K562 (cell line): ENCODE measurements around the gene ALG11. TPM values are rescaled to one million over a fixed set of nuclear protein-coding genes. Genes with fewer than 3 reads are reported as not detected.

Source experiments
- CEBPG ChIP-seq, 3 experiments: fragments of 200-800 bp in 1 of 3; sonication (Bioruptor generic) in 1 of 3; sonication (generic) in 1 of 3; formaldehyde crosslinking in 1 of 3; IDR thresholded peaks in 2 of 3; conservative IDR thresholded peaks in 1 of 3; 2 replicates each; pipeline versions ENCODE4 v1.6.1 to v1.8.0; 2016 to 2022; ENCODE audit warnings: missing compliant biosample characterization in 2 of 3, missing genetic modification characterization in 2 of 3, mild to moderate bottlenecking in 1 of 3, missing genetic modification reagents in 1 of 3
- CHD2 ChIP-seq: IDR thresholded peaks from 2 replicates; pipeline ENCODE4 v1.6.1; 2011; ENCODE audit warnings: low read depth, low read length
- ESRRA ChIP-seq: fragments of 450-650 bp; IDR thresholded peaks from 2 replicates; pipeline ENCODE4 v1.6.1; 2014; ENCODE audit warnings: low read depth, mild to moderate bottlenecking, moderate library complexity, borderline replicate concordance
- EZH2 ChIP-seq: IDR thresholded peaks from 2 replicates; pipeline ENCODE4 v1.6.1; 2012; ENCODE audit warnings: low read depth, mild to moderate bottlenecking, inconsistent platforms, low read length, borderline replicate concordance
- FUS ChIP-seq: fragments of 200-400 bp; formaldehyde crosslinking; optimal IDR thresholded peaks from 2 replicates; pipeline ENCODE3; 2017; ENCODE audit warnings: low read depth, low read length
- HDAC2 ChIP-seq: fragments of 450-650 bp; IDR thresholded peaks from 2 replicates; pipeline ENCODE4 v1.6.1; 2016; ENCODE audit warnings: mild to moderate bottlenecking
- MAZ ChIP-seq, 2 experiments: fragments of 450-650 bp in 1 of 2; sonication (generic) in 1 of 2; formaldehyde crosslinking; IDR thresholded peaks in 1 of 2; conservative IDR thresholded peaks in 1 of 2; 2 replicates each; pipeline versions ENCODE4 v1.4.0 to v1.5.0; 2020; ENCODE audit warnings: mild to moderate bottlenecking in 1 of 2, missing genetic modification reagents in 1 of 2
- MEIS2 ChIP-seq: fragments of 450-650 bp; IDR thresholded peaks from 2 replicates; pipeline ENCODE4 v1.6.1; 2014; ENCODE audit warnings: mild to moderate bottlenecking; ENCODE audit not compliant: partially characterized antibody
- PHF20 ChIP-seq: fragments of 450-650 bp; IDR thresholded peaks from 2 replicates; pipeline ENCODE4 v1.6.1; 2018; ENCODE audit not compliant: partially characterized antibody
- PYGO2 ChIP-seq: fragments of 450-650 bp; IDR thresholded peaks from 2 replicates; pipeline ENCODE4 v1.6.1; 2016; ENCODE audit warnings: mild to moderate bottlenecking, missing genetic modification characterization, moderate library complexity, missing compliant biosample characterization
- SAFB2 ChIP-seq: fragments of 200-400 bp; formaldehyde crosslinking; IDR thresholded peaks from 2 replicates; pipeline ENCODE4 v1.6.1; 2018; ENCODE audit warnings: borderline replicate concordance, low read length, low read depth, moderate library complexity; ENCODE audit not compliant: severe bottlenecking
- SNRNP70 ChIP-seq: fragments of 200-400 bp; formaldehyde crosslinking; optimal IDR thresholded peaks from 2 replicates; pipeline ENCODE3; 2017; ENCODE audit warnings: low read depth, low read length
- YY1 ChIP-seq, 3 experiments: IDR thresholded peaks; 2 replicates each; pipeline ENCODE4 v1.6.1; 2011; ENCODE audit warnings: low read length in 2 of 3, mild to moderate bottlenecking in 2 of 3, moderate library complexity in 2 of 3, borderline replicate concordance in 1 of 3, control low read depth in 1 of 3, low read depth in 1 of 3; ENCODE audit not compliant: insufficient read depth in 3 of 3, insufficient replicate concordance in 2 of 3, control insufficient read depth in 1 of 3, insufficient read length in 1 of 3; ENCODE audit errors: extremely low read depth in 1 of 3
- ZEB2 ChIP-seq: fragments of 450-650 bp; IDR thresholded peaks from 2 replicates; pipeline ENCODE4 v1.6.1; 2016
- ZNF239 ChIP-seq: fragments of 250-450 bp; sonication (Bioruptor Pico); IDR thresholded peaks from 2 replicates; pipeline ENCODE4 v1.4.0; 2020; ENCODE audit warnings: mild to moderate bottlenecking
- ZNF75A ChIP-seq: fragments of 450-650 bp; formaldehyde crosslinking; IDR thresholded peaks from 2 replicates; pipeline ENCODE4 v1.4.0; 2020; ENCODE audit warnings: mild to moderate bottlenecking
- ZZZ3 ChIP-seq: fragments of 450-650 bp; IDR thresholded peaks from 2 replicates; pipeline ENCODE4 v1.6.1; 2016; ENCODE audit warnings: antibody characterized with exemption, mild to moderate bottlenecking, moderate library complexity
- polyA plus RNA-seq, 8 experiments: library from polyadenylated mRNA; depleted of rRNA in 4 of 8; stranded (reverse) in 5 of 8; unstranded in 3 of 8; fragments of >200 nt; fragmentation: Nextera tagmentation in 2 of 8; fragmentation: Illumina TruSeq in 1 of 8; extraction: Ambion mirVana in 2 of 8; extraction: Trizol in 1 of 8; gene quantifications; 2 replicates each; pipeline versions ENCODE4 v1.2.1 to v1.2.3, GENCODE V29; 2011 to 2014; ENCODE audit warnings: inconsistent platforms in 1 of 8, missing spikeins in 1 of 8
- total RNA-seq, 7 experiments: library from RNA; depleted of rRNA in 6 of 7; stranded (reverse); fragments of >200 nt in 6 of 7; fragmentation: Illumina TruSeq in 2 of 7; extraction: Trizol in 2 of 7; gene quantifications; 2 replicates each; pipeline versions ENCODE4 v1.2.1 to v1.2.3, GENCODE V29; 2011 to 2021; ENCODE audit warnings: low replicate concordance in 1 of 7
- TF ChIP-seq, protein P1 (sequence below), 3 experiments: IDR thresholded peaks in 2 of 3; conservative IDR thresholded peaks in 1 of 3; 2 replicates each; pipeline ENCODE4 v1.5.1; 2011 to 2012; ENCODE audit warnings: low read length in 3 of 3, mild to moderate bottlenecking in 3 of 3, control low read depth in 2 of 3, improper control_type of control experiment in 1 of 3, inconsistent platforms in 1 of 3, low read depth in 1 of 3, mixed read lengths in 1 of 3, moderate library complexity in 1 of 3; ENCODE audit not compliant: insufficient read depth in 2 of 3
- TF ChIP-seq, protein P2 (sequence below): sonication (generic); formaldehyde crosslinking; IDR thresholded peaks from 2 replicates; pipeline ENCODE4 v1.8.0; 2022; ENCODE audit warnings: mild to moderate bottlenecking, missing genetic modification reagents
- TF ChIP-seq, protein P3 (sequence below): fragments of 450-650 bp; IDR thresholded peaks from 2 replicates; pipeline ENCODE4 v1.6.1; 2016; ENCODE audit warnings: mild to moderate bottlenecking

The ALG11 gene
- total and polyA plus RNA-seq, 9 of the 15 experiments (the other 6 are each of a cell fraction or from before 2014, with no cell fraction given): 7.3 to 19.2 (median 16.3) TPM

DNA sequence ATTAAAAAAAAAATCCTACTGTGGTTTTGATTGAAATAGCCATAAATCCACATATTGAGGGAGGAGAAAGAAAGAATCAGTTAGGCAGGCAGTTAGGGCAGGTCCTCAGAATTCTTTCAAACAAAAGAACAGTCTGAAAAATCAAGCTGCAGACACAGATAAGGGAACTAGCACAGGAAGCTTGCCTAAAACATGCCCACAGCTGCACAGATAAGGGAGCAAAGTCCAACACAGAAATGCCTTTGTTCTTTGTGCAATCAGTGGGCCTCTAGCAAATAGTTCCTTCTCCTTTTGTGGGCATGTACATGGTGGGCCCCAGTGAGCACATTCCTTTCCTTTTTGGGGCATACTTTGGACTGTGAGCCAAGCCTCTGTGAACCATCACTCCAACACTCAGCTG lies 55.0 kb downstream of the ALG11 start (continued):
- TF ChIP-seq SNRNP70: no peak
- no peak for TF ChIP-seq CHD2
- TF ChIP-seq, protein P1, sequence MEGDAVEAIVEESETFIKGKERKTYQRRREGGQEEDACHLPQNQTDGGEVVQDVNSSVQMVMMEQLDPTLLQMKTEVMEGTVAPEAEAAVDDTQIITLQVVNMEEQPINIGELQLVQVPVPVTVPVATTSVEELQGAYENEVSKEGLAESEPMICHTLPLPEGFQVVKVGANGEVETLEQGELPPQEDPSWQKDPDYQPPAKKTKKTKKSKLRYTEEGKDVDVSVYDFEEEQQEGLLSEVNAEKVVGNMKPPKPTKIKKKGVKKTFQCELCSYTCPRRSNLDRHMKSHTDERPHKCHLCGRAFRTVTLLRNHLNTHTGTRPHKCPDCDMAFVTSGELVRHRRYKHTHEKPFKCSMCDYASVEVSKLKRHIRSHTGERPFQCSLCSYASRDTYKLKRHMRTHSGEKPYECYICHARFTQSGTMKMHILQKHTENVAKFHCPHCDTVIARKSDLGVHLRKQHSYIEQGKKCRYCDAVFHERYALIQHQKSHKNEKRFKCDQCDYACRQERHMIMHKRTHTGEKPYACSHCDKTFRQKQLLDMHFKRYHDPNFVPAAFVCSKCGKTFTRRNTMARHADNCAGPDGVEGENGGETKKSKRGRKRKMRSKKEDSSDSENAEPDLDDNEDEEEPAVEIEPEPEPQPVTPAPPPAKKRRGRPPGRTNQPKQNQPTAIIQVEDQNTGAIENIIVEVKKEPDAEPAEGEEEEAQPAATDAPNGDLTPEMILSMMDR (IDR thresholded peaks at IDR 0.05 in 2 of 3, conservative IDR thresholded peaks at IDR 0.05 in 1 of 3; ENCODE audit: insufficient read depth in 2 of 3, low read depth in 1 of 3, low read length in 3 of 3): no peak
- TF ChIP-seq ZZZ3: no peak
- TF ChIP-seq MEIS2: no peak
- TF ChIP-seq CEBPG (CRISPR knock-in tag; IDR thresholded peaks at IDR 0.05): no peak
- TF ChIP-seq CEBPG (tag; conservative IDR thresholded peaks at IDR 0.05 in 1 of 2, IDR thresholded peaks at IDR 0.05 in 1 of 2): no peak
- no peak for TF ChIP-seq HDAC2
- TF ChIP-seq YY1 (IDR thresholded peaks at IDR 0.05; ENCODE audit: borderline replicate concordance in 1 of 3, control insufficient read depth in 1 of 3, extremely low read depth in 1 of 3, insufficient read depth in 3 of 3, insufficient read length in 1 of 3, insufficient replicate concordance in 2 of 3, low read depth in 1 of 3, low read length in 2 of 3): no peak
- no peak for TF ChIP-seq EZH2
- no peak for TF ChIP-seq ZNF239 (CRISPR knock-in tag)
- TF ChIP-seq ZEB2: peak; percentile 54; the same call in 1 of the 2 replicates
- no peak for TF ChIP-seq ZNF75A (CRISPR knock-in tag)
- TF ChIP-seq, protein P2, sequence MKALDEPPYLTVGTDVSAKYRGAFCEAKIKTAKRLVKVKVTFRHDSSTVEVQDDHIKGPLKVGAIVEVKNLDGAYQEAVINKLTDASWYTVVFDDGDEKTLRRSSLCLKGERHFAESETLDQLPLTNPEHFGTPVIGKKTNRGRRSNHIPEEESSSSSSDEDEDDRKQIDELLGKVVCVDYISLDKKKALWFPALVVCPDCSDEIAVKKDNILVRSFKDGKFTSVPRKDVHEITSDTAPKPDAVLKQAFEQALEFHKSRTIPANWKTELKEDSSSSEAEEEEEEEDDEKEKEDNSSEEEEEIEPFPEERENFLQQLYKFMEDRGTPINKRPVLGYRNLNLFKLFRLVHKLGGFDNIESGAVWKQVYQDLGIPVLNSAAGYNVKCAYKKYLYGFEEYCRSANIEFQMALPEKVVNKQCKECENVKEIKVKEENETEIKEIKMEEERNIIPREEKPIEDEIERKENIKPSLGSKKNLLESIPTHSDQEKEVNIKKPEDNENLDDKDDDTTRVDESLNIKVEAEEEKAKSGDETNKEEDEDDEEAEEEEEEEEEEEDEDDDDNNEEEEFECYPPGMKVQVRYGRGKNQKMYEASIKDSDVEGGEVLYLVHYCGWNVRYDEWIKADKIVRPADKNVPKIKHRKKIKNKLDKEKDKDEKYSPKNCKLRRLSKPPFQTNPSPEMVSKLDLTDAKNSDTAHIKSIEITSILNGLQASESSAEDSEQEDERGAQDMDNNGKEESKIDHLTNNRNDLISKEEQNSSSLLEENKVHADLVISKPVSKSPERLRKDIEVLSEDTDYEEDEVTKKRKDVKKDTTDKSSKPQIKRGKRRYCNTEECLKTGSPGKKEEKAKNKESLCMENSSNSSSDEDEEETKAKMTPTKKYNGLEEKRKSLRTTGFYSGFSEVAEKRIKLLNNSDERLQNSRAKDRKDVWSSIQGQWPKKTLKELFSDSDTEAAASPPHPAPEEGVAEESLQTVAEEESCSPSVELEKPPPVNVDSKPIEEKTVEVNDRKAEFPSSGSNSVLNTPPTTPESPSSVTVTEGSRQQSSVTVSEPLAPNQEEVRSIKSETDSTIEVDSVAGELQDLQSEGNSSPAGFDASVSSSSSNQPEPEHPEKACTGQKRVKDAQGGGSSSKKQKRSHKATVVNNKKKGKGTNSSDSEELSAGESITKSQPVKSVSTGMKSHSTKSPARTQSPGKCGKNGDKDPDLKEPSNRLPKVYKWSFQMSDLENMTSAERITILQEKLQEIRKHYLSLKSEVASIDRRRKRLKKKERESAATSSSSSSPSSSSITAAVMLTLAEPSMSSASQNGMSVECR: no peak
- TF ChIP-seq MAZ (CRISPR knock-in tag; conservative IDR thresholded peaks at IDR 0.05 in 1 of 2, IDR thresholded peaks at IDR 0.05 in 1 of 2): no peak
- TF ChIP-seq, protein P3, sequence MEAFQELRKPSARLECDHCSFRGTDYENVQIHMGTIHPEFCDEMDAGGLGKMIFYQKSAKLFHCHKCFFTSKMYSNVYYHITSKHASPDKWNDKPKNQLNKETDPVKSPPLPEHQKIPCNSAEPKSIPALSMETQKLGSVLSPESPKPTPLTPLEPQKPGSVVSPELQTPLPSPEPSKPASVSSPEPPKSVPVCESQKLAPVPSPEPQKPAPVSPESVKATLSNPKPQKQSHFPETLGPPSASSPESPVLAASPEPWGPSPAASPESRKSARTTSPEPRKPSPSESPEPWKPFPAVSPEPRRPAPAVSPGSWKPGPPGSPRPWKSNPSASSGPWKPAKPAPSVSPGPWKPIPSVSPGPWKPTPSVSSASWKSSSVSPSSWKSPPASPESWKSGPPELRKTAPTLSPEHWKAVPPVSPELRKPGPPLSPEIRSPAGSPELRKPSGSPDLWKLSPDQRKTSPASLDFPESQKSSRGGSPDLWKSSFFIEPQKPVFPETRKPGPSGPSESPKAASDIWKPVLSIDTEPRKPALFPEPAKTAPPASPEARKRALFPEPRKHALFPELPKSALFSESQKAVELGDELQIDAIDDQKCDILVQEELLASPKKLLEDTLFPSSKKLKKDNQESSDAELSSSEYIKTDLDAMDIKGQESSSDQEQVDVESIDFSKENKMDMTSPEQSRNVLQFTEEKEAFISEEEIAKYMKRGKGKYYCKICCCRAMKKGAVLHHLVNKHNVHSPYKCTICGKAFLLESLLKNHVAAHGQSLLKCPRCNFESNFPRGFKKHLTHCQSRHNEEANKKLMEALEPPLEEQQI: peak; percentile 40; the same call in 1 of the 2 replicates
- TF ChIP-seq SAFB2: no peak
- no peak for TF ChIP-seq PHF20
- no peak for TF ChIP-seq FUS
- TF ChIP-seq PYGO2 (tag): no peak
- TF ChIP-seq ESRRA: no peak
